AG09319 (cell line): Measurements from ENCODE around the gene ENTPD7.

ENCODE experiments used
- DNase-seq: peaks from one replicate; pipeline ENCODE4 v3.0.0-alpha.2; 2010; ENCODE audit warnings: low read depth; ENCODE audit errors: extremely low read depth
- TF ChIP-seq, protein P1 (sequence below): IDR thresholded peaks from 2 replicates; pipeline ENCODE4 v1.5.1; 2011; ENCODE audit warnings: low read depth, mild to moderate bottlenecking, inconsistent platforms, low read length, moderate library complexity

The ENTPD7 gene

DNA sequence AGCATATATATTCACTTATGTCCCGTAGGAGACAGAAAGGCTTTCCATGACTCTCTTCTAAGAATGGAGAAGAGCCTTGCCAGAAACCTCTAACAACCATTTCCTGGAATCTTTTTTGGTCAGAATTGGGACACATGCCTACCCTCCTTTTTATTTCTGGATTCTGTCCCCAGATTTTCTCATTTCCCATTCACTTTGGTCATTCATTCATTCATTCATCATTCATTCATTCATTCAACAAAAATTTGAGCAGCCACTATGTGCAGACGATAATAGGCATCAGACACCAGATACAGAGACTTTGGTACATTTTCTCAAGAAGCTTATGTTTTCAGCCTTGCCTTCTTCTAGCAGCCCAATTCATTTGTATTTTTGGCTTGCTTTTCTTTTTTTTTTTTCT is 6.0 kb downstream of the ENTPD7 start:
- TF ChIP-seq, protein P1, sequence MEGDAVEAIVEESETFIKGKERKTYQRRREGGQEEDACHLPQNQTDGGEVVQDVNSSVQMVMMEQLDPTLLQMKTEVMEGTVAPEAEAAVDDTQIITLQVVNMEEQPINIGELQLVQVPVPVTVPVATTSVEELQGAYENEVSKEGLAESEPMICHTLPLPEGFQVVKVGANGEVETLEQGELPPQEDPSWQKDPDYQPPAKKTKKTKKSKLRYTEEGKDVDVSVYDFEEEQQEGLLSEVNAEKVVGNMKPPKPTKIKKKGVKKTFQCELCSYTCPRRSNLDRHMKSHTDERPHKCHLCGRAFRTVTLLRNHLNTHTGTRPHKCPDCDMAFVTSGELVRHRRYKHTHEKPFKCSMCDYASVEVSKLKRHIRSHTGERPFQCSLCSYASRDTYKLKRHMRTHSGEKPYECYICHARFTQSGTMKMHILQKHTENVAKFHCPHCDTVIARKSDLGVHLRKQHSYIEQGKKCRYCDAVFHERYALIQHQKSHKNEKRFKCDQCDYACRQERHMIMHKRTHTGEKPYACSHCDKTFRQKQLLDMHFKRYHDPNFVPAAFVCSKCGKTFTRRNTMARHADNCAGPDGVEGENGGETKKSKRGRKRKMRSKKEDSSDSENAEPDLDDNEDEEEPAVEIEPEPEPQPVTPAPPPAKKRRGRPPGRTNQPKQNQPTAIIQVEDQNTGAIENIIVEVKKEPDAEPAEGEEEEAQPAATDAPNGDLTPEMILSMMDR = no peak
- DNase-seq = no peak

- DNase-seq = no peak
- TF ChIP-seq, protein P1 = no peak
Measured at GRCh38 chr10:99667108-99667751, 7.9 kb downstream of the ENTPD7 start.

- DNase-seq = no peak
- TF ChIP-seq, protein P1 = no peak
Measured at GRCh38 chr10:99671386-99671785, 12.1 kb downstream of the ENTPD7 start.

GRCh38 chr10:99672884-99673283 is 13.6 kb downstream of the ENTPD7 start:
- DNase-seq = no peak
- TF ChIP-seq, protein P1 = no peak

GRCh38 chr10:99673492-99673891 is 14.2 kb downstream of the ENTPD7 start:
- no peak for DNase-seq
- TF ChIP-seq, protein P1 = no peak

DNA sequence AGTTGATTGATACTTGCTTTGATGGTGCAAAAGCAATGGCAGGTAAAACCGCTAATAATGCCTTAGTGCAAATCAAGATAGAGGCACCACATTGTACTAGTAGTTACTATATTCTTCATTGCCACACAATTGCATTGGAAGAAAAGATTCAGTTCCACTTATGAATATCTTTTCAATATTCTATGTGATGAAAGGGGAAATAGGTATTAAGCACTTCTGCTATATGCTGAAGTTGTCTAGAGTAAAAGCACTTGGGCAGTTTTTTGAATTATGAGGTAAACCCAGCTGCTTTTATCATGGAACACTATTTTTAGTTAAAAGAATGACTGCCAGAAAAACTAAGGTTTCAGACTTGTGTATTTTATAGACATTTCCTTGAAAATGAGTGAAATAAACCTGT is 15.5 kb downstream of the ENTPD7 start:
- TF ChIP-seq, protein P1 = no peak
- DNase-seq = no peak

DNA sequence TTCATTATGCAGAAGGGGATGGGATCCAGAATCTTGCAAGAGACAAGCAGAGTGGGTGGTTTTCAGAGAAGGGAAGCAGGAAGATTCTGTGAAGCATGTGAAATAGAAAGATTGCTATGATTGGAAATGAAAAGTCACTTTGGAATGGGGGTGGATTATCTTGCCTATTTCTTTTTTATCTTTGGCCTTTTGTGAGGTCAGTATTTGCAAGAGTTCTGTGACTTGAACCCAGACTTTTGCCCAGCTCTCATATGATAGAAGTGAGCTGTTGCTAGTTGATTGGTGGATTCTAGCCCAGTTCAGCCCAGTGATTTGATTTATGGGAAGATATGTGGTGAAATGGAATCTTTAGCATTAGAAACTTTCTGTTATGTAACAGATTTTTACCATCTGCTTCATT is 17.1 kb downstream of the ENTPD7 start:
- TF ChIP-seq, protein P1 = no peak
- peak; percentile 84 for DNase-seq
